ENCODE data around the gene TMIGD2.
"Not testable (repeated sequence)": the region's sequence is repeated elsewhere in the genome, so short reads cannot be mapped to it uniquely, and the experiment has no call there.

Gene TMIGD2

GRCh38 chr19:4338441-4339355, 36.5 kb upstream of the TMIGD2 start, which contains the start of gene STAP2:
Gene STAP2, minus strand, starts transcription at chr19:4338827. Its CDS starts 74 bp downstream, at chr19:4338753.
- Histone ChIP-seq H3K27ac (ENCODE audit: low read depth, low read length, severe bottlenecking) (peak within 1 kb of the TSS; percentile 23), H3K36me3 (ENCODE audit: control insufficient read depth, insufficient read depth, low read length) (no peaks in the 10 kb centered on the region), H3K4me1 (ENCODE audit: control insufficient read depth, insufficient read depth, low read length, poor library complexity, severe bottlenecking) (peaks cover 4% of the 10 kb centered on the region), H3K9me3 (ENCODE audit: control insufficient read depth, low read length) (no peaks in the 10 kb centered on the region), H3K4me3 (ENCODE audit: extremely low read depth, insufficient read depth, low read length, poor library complexity, severe bottlenecking) (no peak within 1 kb of the TSS)
- WGBS, 2 experiments (ENCODE audit: insufficient coverage in 2 of 2): 74 to 75% methylated on average over 16 to 18 of the region's 27 CpGs

DNA sequence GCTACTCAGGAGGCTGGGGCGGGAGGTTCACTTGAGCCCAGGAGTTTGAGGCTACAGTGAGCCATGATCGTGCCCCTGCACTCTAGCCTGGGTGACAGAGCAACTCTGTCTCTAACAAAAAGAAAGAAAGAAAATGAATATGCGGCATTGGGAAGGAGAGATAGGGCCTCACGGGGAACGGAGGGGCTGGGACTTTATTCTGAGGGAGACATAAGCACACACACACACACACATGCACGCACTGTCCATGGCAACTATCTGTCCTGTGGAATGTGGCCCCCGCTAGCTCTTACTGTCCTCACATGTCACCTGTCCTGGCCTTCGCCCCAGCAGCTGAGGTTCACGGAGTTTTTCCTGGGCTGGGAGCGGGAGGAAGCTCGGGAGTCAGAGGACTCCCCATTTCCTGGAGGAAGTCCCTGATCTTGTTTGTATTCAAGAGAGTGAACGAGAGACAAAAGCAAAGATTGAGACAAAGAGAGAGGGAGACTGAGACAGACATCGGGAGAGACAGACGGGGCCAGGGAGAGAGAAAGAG, 35.8 kb upstream of the TMIGD2 start:
- peaks cover 4% of the 10 kb centered on the region for H3K4me1 ChIP-seq (ENCODE audit: control insufficient read depth, insufficient read depth, low read length, poor library complexity, severe bottlenecking)
- H3K36me3 ChIP-seq (ENCODE audit: control insufficient read depth, insufficient read depth, low read length): no peaks in the 10 kb centered on the region
- H3K27ac ChIP-seq (ENCODE audit: low read depth, low read length, severe bottlenecking): peak overlapping the region; percentile 23
- H3K4me3 ChIP-seq (ENCODE audit: extremely low read depth, insufficient read depth, low read length, poor library complexity, severe bottlenecking): no peak overlapping the region
- no peaks in the 10 kb centered on the region for H3K9me3 ChIP-seq (ENCODE audit: control insufficient read depth, low read length)
- WGBS, 2 experiments (ENCODE audit: insufficient coverage in 2 of 2): 52 to 53% methylated on average over 10 of the region's 14 CpGs

DNA sequence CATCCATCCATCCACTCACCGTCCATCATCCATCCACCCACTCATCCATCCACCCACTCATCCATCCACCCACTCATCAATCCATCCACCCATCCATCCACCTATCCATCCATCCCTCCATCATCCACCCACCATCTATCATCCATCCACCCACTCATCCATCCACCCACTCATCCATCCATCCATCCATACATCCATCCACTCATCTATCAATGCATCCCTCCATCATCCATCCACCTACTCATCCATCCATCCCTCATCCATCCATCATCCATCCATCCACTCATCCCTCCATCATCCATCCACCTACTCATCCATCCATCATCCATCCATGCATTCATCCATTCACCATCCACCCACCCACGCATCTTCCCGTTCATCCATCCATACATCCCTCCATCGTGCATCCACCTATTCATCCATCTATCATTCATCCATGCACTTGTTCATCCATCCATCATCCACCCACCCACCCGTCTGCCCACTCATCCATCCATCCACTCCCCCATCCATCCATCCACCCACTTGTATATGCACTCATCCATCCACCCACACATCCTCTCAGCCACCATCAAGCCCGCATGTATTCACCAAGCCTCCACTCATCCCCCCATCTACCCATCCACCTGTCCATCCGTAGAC, 32.9 kb upstream of the TMIGD2 start:
- H3K4me1 ChIP-seq (ENCODE audit: control insufficient read depth, insufficient read depth, low read length, poor library complexity, severe bottlenecking): peaks cover 4% of the 10 kb centered on the region
- 91 to 92% methylated on average over 7 of the region's 7 CpGs for WGBS, 2 experiments (ENCODE audit: insufficient coverage in 2 of 2)
- H3K27ac ChIP-seq (ENCODE audit: low read depth, low read length, severe bottlenecking): no peak overlapping the region
- no peak overlapping the region for H3K4me3 ChIP-seq (ENCODE audit: extremely low read depth, insufficient read depth, low read length, poor library complexity, severe bottlenecking)
- H3K36me3 ChIP-seq (ENCODE audit: control insufficient read depth, insufficient read depth, low read length): no peaks in the 10 kb centered on the region
- no peaks in the 10 kb centered on the region for H3K9me3 ChIP-seq (ENCODE audit: control insufficient read depth, low read length)

DNA sequence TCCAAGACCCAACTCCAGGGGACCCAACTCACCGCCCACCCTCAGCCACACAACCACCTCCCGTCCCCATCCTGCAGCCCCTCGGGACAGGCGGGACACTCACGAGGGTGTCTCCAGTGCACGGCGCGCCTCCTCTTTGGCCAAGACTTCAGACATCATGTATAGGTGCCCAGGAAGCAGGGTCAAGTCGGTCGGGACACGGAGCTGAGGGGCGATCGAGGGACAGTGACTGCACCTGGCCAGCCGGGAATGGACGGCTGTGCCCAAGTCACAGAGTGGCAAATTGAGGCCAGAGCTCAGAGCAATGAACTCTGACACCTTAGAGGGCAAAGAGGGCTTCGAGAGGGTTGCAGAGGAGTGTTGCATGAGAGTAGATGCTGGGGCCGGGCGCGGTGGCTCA, 27.7 kb upstream of the TMIGD2 start:
- WGBS, 2 experiments (ENCODE audit: insufficient coverage in 2 of 2): 94 to 96% methylated on average over 17 to 19 of the region's 19 CpGs
- H3K4me3 ChIP-seq (ENCODE audit: extremely low read depth, insufficient read depth, low read length, poor library complexity, severe bottlenecking): no peak overlapping the region
- H3K4me1 ChIP-seq (ENCODE audit: control insufficient read depth, insufficient read depth, low read length, poor library complexity, severe bottlenecking): peaks cover 2% of the 10 kb centered on the region
- no peaks in the 10 kb centered on the region for H3K9me3 ChIP-seq (ENCODE audit: control insufficient read depth, low read length)
- H3K36me3 ChIP-seq (ENCODE audit: control insufficient read depth, insufficient read depth, low read length): no peaks in the 10 kb centered on the region
- no peak overlapping the region for H3K27ac ChIP-seq (ENCODE audit: low read depth, low read length, severe bottlenecking)

- 90 to 94% methylated on average over 20 to 23 of the region's 35 CpGs for WGBS, 2 experiments (ENCODE audit: insufficient coverage in 2 of 2)
- not testable (repeated sequence) for H3K4me1 ChIP-seq (ENCODE audit: control insufficient read depth, insufficient read depth, low read length, poor library complexity, severe bottlenecking); H3K27ac ChIP-seq (ENCODE audit: low read depth, low read length, severe bottlenecking); H3K36me3 ChIP-seq (ENCODE audit: control insufficient read depth, insufficient read depth, low read length); H3K9me3 ChIP-seq (ENCODE audit: control insufficient read depth, low read length)
- H3K4me3 ChIP-seq (ENCODE audit: extremely low read depth, insufficient read depth, low read length, poor library complexity, severe bottlenecking): peak overlapping the region; percentile 34
These were observed 26.9 kb upstream of the TMIGD2 start for GRCh38 chr19:4328991-4329681.

GRCh38 chr19:4328243-4328990, 26.2 kb upstream of the TMIGD2 start:
- no peaks in the 10 kb centered on the region for H3K9me3 ChIP-seq (ENCODE audit: control insufficient read depth, low read length)
- H3K27ac ChIP-seq (ENCODE audit: low read depth, low read length, severe bottlenecking): no peak overlapping the region
- H3K4me1 ChIP-seq (ENCODE audit: control insufficient read depth, insufficient read depth, low read length, poor library complexity, severe bottlenecking): peaks cover 2% of the 10 kb centered on the region
- no peaks in the 10 kb centered on the region for H3K36me3 ChIP-seq (ENCODE audit: control insufficient read depth, insufficient read depth, low read length)
- WGBS, 2 experiments (ENCODE audit: insufficient coverage in 2 of 2): 9 to 10% methylated on average over 40 to 42 of the region's 49 CpGs
- peak overlapping the region; percentile 34 for H3K4me3 ChIP-seq (ENCODE audit: extremely low read depth, insufficient read depth, low read length, poor library complexity, severe bottlenecking)

DNA sequence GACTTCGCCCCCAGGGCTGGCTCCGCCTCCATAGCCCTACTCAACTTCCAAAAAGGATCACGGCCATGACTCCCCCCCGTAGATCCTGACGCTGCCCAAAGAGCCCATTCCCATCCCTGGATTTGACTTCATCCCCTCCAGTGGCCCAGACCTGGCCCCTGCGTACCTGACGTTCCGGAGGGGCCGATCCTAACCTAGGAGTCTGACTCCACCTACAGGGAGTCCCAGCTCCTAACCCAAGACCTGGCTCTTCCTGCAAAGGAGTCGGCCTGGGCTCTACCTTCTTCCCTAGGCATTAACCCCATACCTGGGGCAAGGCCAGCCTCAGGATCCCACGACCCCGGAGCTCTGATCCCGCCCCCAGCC, 25.7 kb upstream of the TMIGD2 start:
- no peaks in the 10 kb centered on the region for H3K36me3 ChIP-seq (ENCODE audit: control insufficient read depth, insufficient read depth, low read length)
- H3K9me3 ChIP-seq (ENCODE audit: control insufficient read depth, low read length): no peaks in the 10 kb centered on the region
- peak overlapping the region; percentile 8 for H3K4me3 ChIP-seq (ENCODE audit: extremely low read depth, insufficient read depth, low read length, poor library complexity, severe bottlenecking)
- WGBS, 2 experiments (ENCODE audit: insufficient coverage in 2 of 2): 23 to 25% methylated on average over 8 to 11 of the region's 13 CpGs
- no peak overlapping the region for H3K27ac ChIP-seq (ENCODE audit: low read depth, low read length, severe bottlenecking)
- H3K4me1 ChIP-seq (ENCODE audit: control insufficient read depth, insufficient read depth, low read length, poor library complexity, severe bottlenecking): peaks cover 2% of the 10 kb centered on the region

- H3K36me3 ChIP-seq (ENCODE audit: control insufficient read depth, insufficient read depth, low read length): no peaks in the 10 kb centered on the region
- WGBS, 2 experiments (ENCODE audit: insufficient coverage in 2 of 2): 15 to 23% methylated on average over 19 to 20 of the region's 30 CpGs
- no peaks in the 10 kb centered on the region for H3K9me3 ChIP-seq (ENCODE audit: control insufficient read depth, low read length)
- H3K4me1 ChIP-seq (ENCODE audit: control insufficient read depth, insufficient read depth, low read length, poor library complexity, severe bottlenecking): peaks cover 2% of the 10 kb centered on the region
- no peak overlapping the region for H3K27ac ChIP-seq (ENCODE audit: low read depth, low read length, severe bottlenecking)
- H3K4me3 ChIP-seq (ENCODE audit: extremely low read depth, insufficient read depth, low read length, poor library complexity, severe bottlenecking): peak overlapping the region; percentile 18
These were observed 25.2 kb upstream of the TMIGD2 start for GRCh38 chr19:4327252-4327876.

DNA sequence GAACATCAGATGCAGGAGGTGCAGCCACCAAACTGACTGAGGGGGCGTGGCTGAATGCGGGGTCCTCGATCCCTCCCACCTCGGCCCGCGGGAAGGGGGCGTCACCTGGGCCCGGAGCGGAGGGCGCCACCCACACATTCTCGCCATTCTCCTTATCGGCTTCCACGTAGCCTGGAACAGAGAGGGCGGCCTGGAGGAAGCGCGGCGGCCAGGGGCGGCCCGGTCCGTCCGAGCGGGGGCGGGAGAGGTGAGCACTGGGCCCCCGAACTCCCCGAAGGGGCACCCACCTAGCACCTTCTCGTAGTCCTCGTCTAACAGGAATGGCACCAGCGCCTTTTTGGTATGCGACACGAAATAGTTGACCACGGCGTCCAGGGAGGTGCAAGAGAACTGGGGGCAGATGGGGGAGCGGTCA, 24.7 kb upstream of the TMIGD2 start:
- H3K4me3 ChIP-seq (ENCODE audit: extremely low read depth, insufficient read depth, low read length, poor library complexity, severe bottlenecking): peak overlapping the region; percentile 18
- whole genome bisulfite sequencing, 2 experiments (ENCODE audit: insufficient coverage in 2 of 2): 8 to 21% methylated on average over 24 to 28 of the region's 33 CpGs
- no peaks in the 10 kb centered on the region for H3K9me3 ChIP-seq (ENCODE audit: control insufficient read depth, low read length)
- H3K4me1 ChIP-seq (ENCODE audit: control insufficient read depth, insufficient read depth, low read length, poor library complexity, severe bottlenecking): peaks cover 2% of the 10 kb centered on the region
- H3K27ac ChIP-seq (ENCODE audit: low read depth, low read length, severe bottlenecking): no peak overlapping the region
- H3K36me3 ChIP-seq (ENCODE audit: control insufficient read depth, insufficient read depth, low read length): no peaks in the 10 kb centered on the region
